ENCODE results near the gene FIGNL1. TPM values are rescaled to one million over a fixed set of nuclear protein-coding genes. Genes with fewer than 3 reads are reported as not detected.

FIGNL1 gene
- total RNA-seq, 2 donors from 2014 or later, result 46.0 to 50.7 TPM

Other genes starting within 250 kb of the FIGNL1 start
- 100 to 1,000 TPM; 208 to 327 TPM for gene IKZF1, start 145.6 kb downstream of the FIGNL1 start, total RNA-seq
- gene DDC, start 115.1 kb upstream of the FIGNL1 start, total RNA-seq, result under 1 TPM in 1 of 2 donors, not detected in 1; 0.43 TPM